ENCODE data around the gene PRR11.

DNA sequence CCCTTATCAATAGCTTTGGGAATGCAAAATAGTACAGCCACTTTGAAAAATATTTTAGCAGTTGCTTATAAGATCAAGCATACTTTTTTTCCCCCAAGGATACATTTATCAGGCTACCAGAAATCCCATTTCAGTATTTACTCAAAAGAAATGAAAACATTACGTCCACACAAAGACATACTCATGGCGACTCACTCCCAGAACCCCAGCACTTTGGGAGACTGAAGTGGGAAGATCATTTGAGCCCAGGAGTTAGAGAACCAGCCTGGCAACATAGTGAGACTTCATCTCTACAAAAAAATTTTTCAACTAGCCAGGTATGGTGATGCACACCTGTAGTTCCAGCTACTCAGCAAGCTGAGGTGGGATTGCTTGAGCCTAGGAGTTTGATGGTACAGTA, 6.5 kb upstream of the PRR11 start:
- TF ChIP-seq EZH2phosphoT487 (IDR thresholded peaks at IDR 0.05; ENCODE audit: low read length) = no peak
- no peak for TF ChIP-seq CTCF (IDR thresholded peaks at IDR 0.05; ENCODE audit: low read length)
- no peak for TF ChIP-seq EZH2 (optimal IDR thresholded peaks at IDR 0.05; ENCODE audit: low read depth, low read length)
